GM21528 (cell line): ENCODE measurements around the gene OR6S1.
"Not testable (repeated sequence)": the region's sequence is repeated elsewhere in the genome, so short reads cannot be mapped to it uniquely, and the experiment has no call there.

Experiments
- ATAC-seq: cut with Tn5 transposase; IDR thresholded peaks from one replicate; pipeline ENCODE4 v1.9.1; 2021; ENCODE audit warnings: mild to moderate bottlenecking, moderate library complexity; ENCODE audit not compliant: unreplicated experiment, low FRiP score

The OR6S1 gene

GRCh38 chr14:20632448-20632830 is 9.1 kb downstream of the OR6S1 start:
- peak; percentile 11 for ATAC-seq

- no peak for ATAC-seq
Observed at GRCh38 chr14:20631880-20632389, 9.6 kb downstream of the OR6S1 start.

DNA sequence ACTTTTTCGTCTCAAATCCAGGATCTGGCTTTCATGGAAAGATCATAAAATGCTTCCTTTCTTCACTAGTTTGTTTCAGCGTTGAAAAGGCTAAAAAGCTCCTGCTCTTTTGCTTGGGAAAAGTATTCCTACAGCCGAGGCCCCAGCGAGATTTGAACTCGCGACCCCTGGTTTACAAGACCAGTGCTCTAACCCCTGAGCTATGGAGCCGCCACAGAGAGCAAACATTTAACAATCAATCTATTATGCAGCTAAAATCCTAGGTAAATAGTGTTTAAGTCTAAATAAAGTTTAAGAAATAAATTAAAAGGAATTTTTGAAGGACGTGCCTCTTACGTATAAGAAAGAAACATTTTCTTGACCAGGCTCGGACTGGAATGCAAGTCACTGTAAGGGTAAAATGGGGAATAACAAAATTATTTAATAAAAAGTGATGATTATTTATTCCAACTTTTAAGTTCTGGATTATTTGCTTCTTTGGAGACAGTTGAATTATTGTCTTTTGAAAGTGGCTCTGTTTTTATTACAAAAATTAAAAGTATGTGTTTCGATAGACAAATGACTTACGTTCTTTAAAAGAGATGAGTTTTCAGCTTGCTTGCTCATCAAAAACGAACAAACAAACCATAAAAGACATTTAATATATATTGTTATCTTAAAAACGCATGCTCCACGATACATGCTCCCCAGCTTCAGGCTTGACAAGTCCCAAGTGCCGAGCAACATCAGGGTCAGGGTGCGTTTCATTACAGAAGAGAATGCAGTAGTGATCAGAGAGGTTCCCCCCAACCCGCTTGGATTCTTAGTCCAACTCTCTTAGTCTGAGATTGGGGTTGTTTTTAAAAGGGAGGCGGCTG is 10.2 kb downstream of the OR6S1 start:
- ATAC-seq: no peak

GRCh38 chr14:20630340-20631022 is 11.0 kb downstream of the OR6S1 start:
- no peak for ATAC-seq

- no peak for ATAC-seq
Observed at GRCh38 chr14:20628063-20628854, 13.2 kb downstream of the OR6S1 start.

DNA sequence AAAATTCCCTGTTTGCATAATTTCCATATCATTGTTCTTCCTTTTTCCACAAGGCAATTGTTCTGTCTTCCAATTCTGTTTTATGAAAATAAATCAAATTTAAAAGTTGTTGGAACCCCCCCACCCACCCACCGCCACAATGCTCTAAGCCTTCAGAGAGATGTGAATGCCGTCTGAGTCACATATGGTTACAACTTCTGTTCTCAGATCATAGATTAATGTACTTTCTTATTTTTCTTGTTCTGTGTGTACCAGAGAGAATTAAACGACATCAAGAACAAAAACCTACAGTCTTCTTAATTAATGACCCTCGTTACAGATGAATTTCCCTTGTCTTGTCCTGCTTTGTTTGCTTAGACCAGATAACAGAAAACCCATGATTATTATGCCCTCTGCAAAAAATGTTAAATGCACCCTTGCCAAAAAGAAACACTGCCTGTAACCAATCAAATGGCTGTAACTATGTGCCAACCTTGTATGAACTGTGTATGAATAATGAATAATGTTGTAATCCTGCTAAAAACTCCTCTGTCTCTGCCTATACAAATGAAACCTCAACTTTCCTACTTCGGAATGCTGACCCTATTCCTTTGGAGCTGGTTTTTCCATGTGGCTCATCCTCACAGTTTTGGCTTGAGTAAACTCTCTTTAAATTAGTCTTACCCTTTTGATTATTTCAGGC is 14.0 kb downstream of the OR6S1 start:
- no peak for ATAC-seq

- ATAC-seq: no peak
Observed at GRCh38 chr14:20626274-20626673, 15.2 kb downstream of the OR6S1 start.

DNA sequence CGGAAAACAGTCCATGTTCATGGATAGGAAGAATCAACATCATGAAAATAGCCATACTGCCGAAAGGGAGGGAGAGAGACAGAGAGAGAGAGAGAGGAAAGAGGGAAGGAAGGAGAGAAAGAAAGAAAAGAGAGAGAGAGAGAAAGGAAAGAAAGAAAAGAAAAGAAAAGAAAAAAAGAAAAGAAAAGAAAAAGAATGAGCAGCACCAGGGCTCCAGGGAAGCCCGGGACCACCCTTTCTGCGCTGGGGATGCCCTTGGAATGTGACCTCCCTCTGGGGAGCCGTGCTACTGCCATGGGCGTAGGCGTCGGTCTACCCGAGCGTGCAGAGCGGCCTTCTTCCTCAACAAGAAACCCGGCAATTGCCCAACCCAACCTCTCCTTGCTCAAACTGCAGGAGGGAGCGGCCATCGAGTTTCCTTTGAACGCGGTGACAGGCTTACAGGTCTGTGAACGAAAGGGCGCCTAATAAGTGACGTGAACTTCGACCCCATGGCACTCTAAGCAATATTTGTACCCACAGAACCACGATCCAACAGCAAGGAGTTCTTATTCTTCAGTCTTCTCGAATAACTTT is 16.9 kb downstream of the OR6S1 start:
- peak; percentile 45 for ATAC-seq

GRCh38 chr14:20623798-20624197 is 17.7 kb downstream of the OR6S1 start:
- ATAC-seq: no peak

- no peak for ATAC-seq
Observed at GRCh38 chr14:20622816-20623291, 18.6 kb downstream of the OR6S1 start.

DNA sequence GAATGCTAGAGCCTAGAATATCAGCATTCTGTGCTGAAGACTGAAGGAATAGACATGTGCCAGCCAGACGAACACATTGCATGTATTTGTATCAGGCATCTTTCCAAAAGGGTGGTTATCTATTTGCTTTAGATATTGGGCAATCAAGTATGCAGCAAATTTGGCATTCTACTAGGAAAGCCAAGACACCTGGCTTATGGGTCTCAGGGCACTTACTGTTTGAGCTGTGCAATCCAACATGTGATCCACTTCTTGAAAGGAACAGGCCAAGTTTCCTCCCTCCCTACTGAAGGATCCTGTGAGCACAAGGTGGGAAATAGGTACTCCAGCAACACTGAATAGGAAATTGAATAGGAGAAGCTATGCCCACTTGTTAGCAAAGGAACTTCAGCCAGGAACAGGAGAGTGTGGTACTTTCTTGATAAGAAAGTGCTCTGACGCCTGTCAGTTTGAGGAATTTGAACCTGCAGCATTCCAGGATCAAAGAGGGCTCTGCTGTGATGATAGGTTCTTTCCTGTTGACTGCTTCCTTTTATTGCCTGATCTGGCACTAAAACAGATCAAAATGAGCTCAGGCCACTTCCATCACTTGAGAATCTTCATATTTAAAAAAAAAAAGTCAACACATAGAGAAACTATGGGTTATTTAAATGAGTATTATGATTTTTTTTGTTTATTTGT is 20.6 kb downstream of the OR6S1 start:
- no peak for ATAC-seq

GRCh38 chr14:20619688-20620087 is 21.8 kb downstream of the OR6S1 start:
- not testable (repeated sequence) for ATAC-seq

DNA sequence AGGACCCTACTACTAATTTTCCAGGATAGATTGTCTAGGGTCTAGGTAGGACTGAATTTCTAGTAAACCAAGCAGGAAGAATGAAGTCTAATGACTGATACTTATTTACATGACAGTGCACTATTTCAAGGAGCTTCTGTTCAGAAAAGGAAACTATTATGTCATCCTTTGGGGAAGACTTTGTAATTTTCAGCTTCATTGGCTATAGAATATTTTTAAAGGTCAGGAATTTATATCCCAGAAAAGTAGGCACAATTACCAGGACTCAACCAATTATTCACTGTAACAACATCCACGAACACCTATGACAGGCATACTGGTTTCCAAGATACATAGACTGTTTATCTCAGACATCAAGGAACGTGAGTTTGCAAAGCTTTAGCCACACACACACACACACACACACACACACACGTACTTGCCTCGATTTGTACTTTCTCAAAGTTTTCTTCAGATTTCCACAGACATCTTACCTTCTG is 23.2 kb downstream of the OR6S1 start:
- no peak for ATAC-seq

- ATAC-seq: no peak
Observed at GRCh38 chr14:20617138-20618003, 24.1 kb downstream of the OR6S1 start.

GRCh38 chr14:20615996-20616395 is 25.5 kb downstream of the OR6S1 start:
- ATAC-seq: no peak

- ATAC-seq: peak; percentile 4
Observed at GRCh38 chr14:20614038-20614840, 27.3 kb downstream of the OR6S1 start.
